ENCODE data around the gene PHACTR4. TPM values are rescaled to one million over a fixed set of nuclear protein-coding genes. Genes with fewer than 3 reads are reported as not detected.
A peak's percentile ranks its signal among the peaks of the same experiment; 100 is the strongest.

Gene PHACTR4
- total RNA-seq, 1 donor, result 16.3 TPM

- DNase-seq (ENCODE audit: low read depth), result peak; percentile 73
- H3K4me3 ChIP-seq (ENCODE audit: low read depth, low read length), result peak overlapping the region; percentile 20
Observed at GRCh38 chr1:28417441-28417922, 47.9 kb downstream of the PHACTR4 start.

DNA sequence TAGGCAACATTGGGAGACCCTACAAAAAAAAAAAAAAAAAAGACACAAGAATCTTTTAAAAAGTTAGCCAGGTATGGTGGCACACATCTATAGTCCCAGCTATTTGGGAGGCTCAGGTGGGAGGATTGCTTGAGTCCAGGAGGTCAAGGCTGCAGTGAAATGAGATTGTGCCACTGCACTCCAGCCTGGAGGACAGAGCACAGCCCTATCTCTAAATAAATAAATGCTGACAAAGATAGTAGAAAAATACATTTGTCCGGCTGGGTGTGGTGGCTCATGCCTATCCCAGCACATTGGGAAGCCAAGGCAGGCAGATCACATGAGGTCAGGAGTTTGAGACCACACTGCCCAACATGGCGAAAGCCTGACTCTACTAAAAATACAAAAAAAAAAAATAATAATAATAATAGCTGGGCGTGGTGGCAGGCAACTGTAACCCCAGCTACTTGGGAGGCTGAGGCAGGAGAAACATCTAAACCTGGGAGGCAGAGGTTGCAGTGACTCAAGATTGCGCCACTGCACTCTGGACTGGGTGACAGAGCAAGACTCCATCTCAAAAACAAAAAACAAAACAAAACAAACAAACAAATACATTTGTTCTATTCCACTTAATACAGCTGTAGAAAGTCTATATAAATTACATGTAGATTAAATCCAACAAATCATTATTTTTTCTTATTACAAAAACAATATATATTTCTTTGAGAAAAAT, 48.5 kb downstream of the PHACTR4 start:
- TF ChIP-seq CTCF (IDR thresholded peaks at IDR 0.05; ENCODE audit: insufficient read depth, low read length), result no peak
- no peak for DNase-seq (ENCODE audit: low read depth)
- no peak overlapping the region for H3K4me3 ChIP-seq (ENCODE audit: low read depth, low read length)

More at GRCh38 chr1:28417441-28417922, 47.9 kb downstream of the PHACTR4 start:
- TF ChIP-seq CTCF (IDR thresholded peaks at IDR 0.05; ENCODE audit: insufficient read depth, low read length), result no peak

DNA sequence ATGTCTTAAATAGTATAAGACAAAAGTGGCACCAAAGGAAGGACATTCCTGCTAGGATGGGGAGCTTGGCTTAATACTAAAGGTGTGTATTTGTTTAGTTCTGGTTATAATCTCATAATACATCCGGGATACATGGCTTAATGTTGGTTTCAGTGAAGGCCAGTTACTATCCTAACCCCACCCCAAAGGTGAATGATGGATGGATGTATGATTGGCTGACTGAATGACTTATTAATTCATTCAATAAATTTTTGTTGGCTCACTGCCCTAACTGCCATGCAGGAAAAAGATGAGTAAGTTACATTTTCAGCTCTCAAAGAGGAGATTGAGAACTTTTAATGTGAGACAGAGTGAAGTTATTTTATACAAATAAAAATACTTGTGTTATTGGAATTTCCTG, 52.2 kb downstream of the PHACTR4 start:
- DNase-seq (ENCODE audit: low read depth), result no peak
- TF ChIP-seq CTCF (IDR thresholded peaks at IDR 0.05; ENCODE audit: insufficient read depth, low read length), result no peak
- no peak overlapping the region for H3K4me3 ChIP-seq (ENCODE audit: low read depth, low read length)

DNA sequence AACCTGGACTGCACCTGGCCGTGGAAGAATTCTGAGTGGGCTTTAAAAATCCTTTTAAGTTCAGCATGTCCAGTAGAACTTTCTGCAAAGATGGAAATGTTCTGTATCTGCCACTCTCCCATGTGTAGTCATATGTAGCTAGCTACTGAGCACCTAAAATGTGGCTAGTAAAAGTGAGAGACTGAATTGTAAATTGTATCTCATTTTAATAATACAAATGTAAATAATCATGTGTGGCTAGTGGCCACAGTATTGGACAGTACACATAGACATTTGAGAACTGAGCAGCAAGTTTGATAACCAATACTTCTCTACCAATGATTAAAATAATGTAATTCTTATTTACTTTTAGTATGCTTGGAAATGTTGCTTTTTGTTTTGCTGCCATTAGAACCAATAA, 57.3 kb downstream of the PHACTR4 start:
- no peak overlapping the region for H3K4me3 ChIP-seq (ENCODE audit: low read depth, low read length)
- no peak for TF ChIP-seq CTCF (IDR thresholded peaks at IDR 0.05; ENCODE audit: insufficient read depth, low read length)
- no peak for DNase-seq (ENCODE audit: low read depth)

DNA sequence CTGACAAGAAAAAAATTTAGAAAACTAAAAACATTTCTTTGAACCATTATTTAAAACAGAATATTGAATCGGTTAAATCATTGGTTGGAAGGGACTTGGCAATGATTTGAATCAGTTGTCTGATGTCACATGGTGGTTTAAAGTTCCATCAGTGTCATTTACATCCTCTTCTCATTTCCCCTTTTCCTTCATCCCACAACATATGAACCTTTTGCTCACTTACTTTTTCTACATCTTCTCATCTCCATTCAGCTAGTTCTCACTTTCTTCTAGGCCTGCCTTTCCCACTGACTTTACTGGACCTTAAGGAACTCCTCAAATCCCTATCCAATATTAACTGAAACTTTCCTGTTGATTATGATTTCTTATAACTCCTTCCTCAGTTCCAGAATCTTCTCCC, 58.5 kb downstream of the PHACTR4 start:
- no peak overlapping the region for H3K4me3 ChIP-seq (ENCODE audit: low read depth, low read length)
- no peak for DNase-seq (ENCODE audit: low read depth)
- TF ChIP-seq CTCF (IDR thresholded peaks at IDR 0.05; ENCODE audit: insufficient read depth, low read length), result no peak

DNA sequence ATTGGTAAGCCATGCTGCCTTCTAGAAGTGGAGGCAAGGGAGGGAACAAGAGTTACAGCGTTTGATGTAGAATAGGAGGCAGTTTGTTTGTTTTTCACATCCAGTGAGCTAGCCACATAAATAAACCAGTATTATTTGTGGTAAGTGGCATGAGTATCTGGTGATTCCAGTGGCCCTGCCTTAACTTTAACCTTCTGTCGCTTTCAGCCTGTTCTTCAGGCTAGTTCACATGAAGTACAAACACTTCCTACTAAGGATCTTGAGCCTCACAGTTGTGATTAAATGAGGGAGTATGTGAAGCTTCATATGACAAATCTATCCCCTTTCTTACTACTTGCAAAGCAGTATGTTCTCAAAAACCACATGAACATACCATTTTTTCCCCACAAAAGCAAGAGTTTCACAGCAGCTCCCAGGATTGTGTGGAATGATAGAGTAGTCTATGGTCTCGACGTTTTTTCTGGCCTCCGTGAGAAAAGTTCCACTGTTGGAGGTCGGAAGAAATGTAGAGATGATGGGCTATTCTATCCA, 59.5 kb downstream of the PHACTR4 start:
- no peak overlapping the region for H3K4me3 ChIP-seq (ENCODE audit: low read depth, low read length)
- TF ChIP-seq CTCF (IDR thresholded peaks at IDR 0.05; ENCODE audit: insufficient read depth, low read length), result no peak
- DNase-seq (ENCODE audit: low read depth), result no peak

Data from fibroblast of the aortic adventitia (primary cell).